ENCODE results near the gene MGST2. TPM values are rescaled to one million over a fixed set of nuclear protein-coding genes. Genes with fewer than 3 reads are reported as not detected.

Gene MGST2
- total RNA-seq, 6 experiments from 2014 or later: 105 to 125 (median 114) TPM

DNA sequence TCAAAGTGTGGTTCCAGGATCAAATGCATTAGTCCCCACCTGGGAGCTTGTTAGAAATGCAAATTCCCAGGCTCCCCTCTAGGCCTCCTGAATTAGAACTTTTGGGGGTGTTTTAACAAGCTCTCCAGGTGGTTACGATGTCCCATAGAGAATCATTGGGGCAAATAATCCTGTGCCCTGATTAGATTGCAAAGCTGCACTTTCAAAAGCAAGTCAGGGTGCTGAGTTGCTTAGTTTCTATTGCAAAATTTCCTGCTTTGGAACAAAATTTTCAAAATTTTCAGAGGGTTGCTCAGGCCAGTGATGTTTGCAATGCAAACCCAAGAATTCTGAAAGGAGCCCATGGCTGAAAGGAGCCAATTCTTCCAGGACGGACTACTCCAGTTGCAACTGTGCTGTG is 71.0 kb downstream of the MGST2 start:
- ATAC-seq: no peak

DNA sequence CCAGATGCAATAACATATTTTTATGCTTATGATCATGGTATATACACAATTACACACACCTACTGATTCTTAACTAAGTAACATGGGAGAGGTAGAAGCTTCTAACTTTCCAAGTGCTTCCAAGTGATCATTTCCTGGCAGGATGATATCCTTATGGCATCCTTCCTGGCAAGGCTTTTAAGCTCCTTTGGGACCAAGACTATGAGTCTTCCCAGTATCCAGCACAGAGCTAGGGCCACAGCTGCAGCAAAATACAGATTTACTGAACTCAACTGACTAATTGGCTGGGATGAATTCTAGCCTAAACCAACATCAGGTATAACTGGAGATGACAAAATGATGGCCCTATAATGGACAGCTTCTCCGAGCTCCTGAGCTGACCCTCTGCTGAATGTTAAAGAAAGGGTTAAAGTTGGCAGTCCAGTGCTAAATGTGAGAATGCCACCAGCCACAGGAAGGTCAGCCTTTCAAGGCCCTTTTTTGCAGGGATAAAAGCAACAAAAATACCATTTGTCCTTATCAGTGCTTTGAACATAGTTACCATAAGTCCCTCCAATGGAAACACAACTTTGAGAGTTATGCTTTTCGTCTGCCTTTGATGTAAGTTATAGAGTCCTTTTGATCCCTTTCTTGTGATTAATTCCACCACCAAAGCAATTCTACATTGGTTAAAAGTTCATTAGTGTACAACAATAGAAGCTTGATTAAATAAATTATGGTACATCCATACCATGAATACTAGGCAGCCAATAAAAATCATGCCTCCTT is 73.4 kb downstream of the MGST2 start:
- H3K4me1 ChIP-seq: peaks cover 0 to 30% (median 10%) of the 10 kb centered on the region in 4 donors
- no peak overlapping the region for H3K27ac ChIP-seq
- no peaks in the 10 kb centered on the region for H3K36me3 ChIP-seq
- DNase-seq: no peak
- ATAC-seq: no peak
- no peaks in the 10 kb centered on the region for H3K27me3 ChIP-seq
- H3K4me3 ChIP-seq: no peak overlapping the region
- intact Hi-C loops (cut with DNase I): no loop called here
- no peaks in the 10 kb centered on the region for H3K9me3 ChIP-seq
- 82% methylated on average over 2 of the region's 2 CpGs for WGBS (ENCODE audit: insufficient coverage, low coverage, low lambda C conversion rate, missing lambda C conversion rate)
- TF ChIP-seq, protein P1, sequence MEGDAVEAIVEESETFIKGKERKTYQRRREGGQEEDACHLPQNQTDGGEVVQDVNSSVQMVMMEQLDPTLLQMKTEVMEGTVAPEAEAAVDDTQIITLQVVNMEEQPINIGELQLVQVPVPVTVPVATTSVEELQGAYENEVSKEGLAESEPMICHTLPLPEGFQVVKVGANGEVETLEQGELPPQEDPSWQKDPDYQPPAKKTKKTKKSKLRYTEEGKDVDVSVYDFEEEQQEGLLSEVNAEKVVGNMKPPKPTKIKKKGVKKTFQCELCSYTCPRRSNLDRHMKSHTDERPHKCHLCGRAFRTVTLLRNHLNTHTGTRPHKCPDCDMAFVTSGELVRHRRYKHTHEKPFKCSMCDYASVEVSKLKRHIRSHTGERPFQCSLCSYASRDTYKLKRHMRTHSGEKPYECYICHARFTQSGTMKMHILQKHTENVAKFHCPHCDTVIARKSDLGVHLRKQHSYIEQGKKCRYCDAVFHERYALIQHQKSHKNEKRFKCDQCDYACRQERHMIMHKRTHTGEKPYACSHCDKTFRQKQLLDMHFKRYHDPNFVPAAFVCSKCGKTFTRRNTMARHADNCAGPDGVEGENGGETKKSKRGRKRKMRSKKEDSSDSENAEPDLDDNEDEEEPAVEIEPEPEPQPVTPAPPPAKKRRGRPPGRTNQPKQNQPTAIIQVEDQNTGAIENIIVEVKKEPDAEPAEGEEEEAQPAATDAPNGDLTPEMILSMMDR (IDR thresholded peaks at IDR 0.05): no peak
- no peak for TF ChIP-seq POLR2A (IDR thresholded peaks at IDR 0.05)

More for the DNA sequence above, 71.0 kb downstream of the MGST2 start:
- DNase-seq: no peak
- no peaks in the 10 kb centered on the region for H3K36me3 ChIP-seq
- H3K9me3 ChIP-seq: no peaks in the 10 kb centered on the region
- TF ChIP-seq POLR2A (IDR thresholded peaks at IDR 0.05): no peak
- TF ChIP-seq, protein P1 (IDR thresholded peaks at IDR 0.05): no peak
- WGBS (ENCODE audit: insufficient coverage, low coverage, low lambda C conversion rate, missing lambda C conversion rate): 100% methylated on average over 1 of the region's 2 CpGs
- intact Hi-C loops (cut with DNase I): no loop called here
- no peak overlapping the region for H3K27ac ChIP-seq
- H3K4me3 ChIP-seq: no peak overlapping the region
- H3K27me3 ChIP-seq: no peaks in the 10 kb centered on the region
- peaks cover 0 to 35% (median 10%) of the 10 kb centered on the region in 4 donors for H3K4me1 ChIP-seq

DNA sequence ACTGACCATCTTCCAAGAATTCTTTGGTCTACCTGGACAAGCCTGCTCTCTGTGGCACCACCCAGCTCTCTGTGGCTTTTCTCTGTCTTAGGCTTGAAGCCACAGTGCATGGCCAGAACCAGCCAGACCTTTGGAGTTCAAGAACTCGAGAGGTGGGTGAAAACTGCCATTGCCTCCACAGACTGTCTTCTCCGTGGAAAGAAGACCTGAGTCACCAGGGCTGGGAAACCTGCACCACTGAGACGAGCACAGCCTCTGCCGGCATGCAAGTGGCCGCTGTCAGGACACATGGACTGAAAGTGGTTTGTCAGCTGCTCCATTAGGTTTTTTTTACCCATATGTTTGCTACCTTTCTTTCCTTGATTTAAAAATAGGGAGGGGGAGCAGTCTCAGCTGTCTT is 74.5 kb downstream of the MGST2 start:
- 33% methylated on average over 4 of the region's 5 CpGs for WGBS (ENCODE audit: insufficient coverage, low coverage, low lambda C conversion rate, missing lambda C conversion rate)
- ATAC-seq: peak; percentile 60 to 74 (median 68)
- Histone ChIP-seq H3K9me3 (no peaks in the 10 kb centered on the region), H3K4me1 (peaks cover 0 to 21% (median 6%) of the 10 kb centered on the region in 4 donors), H3K4me3 (peak overlapping the region; percentile 9 to 26 (median 14)), H3K36me3 (no peaks in the 10 kb centered on the region), H3K27ac (peak overlapping the region; percentile 74 to 87 (median 76)), H3K27me3 (no peaks in the 10 kb centered on the region)
- intact Hi-C loops (cut with DNase I): loop anchor here in 1 of 2 donors (10.0 kb wide), 1 partner anchor 85 kb away; no protein-coding TSS in a partner anchor
- DNase-seq: peak in 1 of 3 donors; percentile 46
- TF ChIP-seq, protein P1 (IDR thresholded peaks at IDR 0.05): no peak
- no peak for TF ChIP-seq POLR2A (IDR thresholded peaks at IDR 0.05)

DNA sequence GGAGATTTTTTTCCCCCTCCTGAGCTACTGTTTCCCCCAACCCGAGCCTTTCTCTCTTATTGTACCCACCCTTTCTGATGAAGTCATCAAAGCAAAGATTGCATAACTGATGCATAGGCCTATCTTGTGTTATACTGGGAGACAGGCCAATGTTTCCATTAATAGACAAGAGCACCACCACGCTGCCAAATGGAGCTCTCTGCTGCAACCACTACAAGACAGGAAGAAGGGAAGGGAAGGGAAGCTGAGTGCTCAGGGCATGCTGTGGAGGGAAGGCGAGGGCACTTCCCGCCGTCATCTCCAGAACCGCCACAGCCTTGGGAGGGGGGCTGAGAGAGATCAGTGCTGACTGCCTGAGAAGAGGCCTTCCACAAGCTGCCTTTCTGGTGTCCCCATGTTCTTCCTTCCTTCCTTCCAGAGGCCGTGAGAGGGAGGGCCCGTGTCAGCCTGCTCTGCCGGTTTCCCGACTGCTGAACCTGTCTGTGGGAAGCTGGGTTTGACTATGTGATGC is 75.0 kb downstream of the MGST2 start:
- H3K4me3 ChIP-seq: peak overlapping the region; percentile 9 to 26 (median 14)
- intact Hi-C loops (cut with DNase I): loop anchor here in 1 of 2 donors (10.0 kb wide), 1 partner anchor 86 kb away; no protein-coding TSS in a partner anchor

More for the DNA sequence above, 75.0 kb downstream of the MGST2 start:
- Histone ChIP-seq H3K4me1 (peaks cover 0 to 16% (median 6%) of the 10 kb centered on the region in 4 donors), H3K27ac (peak overlapping the region; percentile 74 to 87 (median 76)), H3K36me3 (no peaks in the 10 kb centered on the region), H3K27me3 (no peaks in the 10 kb centered on the region), H3K9me3 (no peaks in the 10 kb centered on the region)
- peak; percentile 90 to 92 (median 92) for ATAC-seq
- peak; percentile 71 to 77 (median 72) for DNase-seq
- 10% methylated on average over 8 of the region's 10 CpGs for WGBS (ENCODE audit: insufficient coverage, low coverage, low lambda C conversion rate, missing lambda C conversion rate)
- TF ChIP-seq, protein P1 (IDR thresholded peaks at IDR 0.05): peak; percentile 37 to 47 (median 43)
- TF ChIP-seq POLR2A (IDR thresholded peaks at IDR 0.05): no peak

All from right lobe of liver (tissue), 6 donors.